ENCODE data around the gene GCN1.

The GCN1 gene

GRCh38 chr12:120110550-120111501, 83.7 kb downstream of the GCN1 start:
- DNase-seq, result peak; percentile 93 to 95 (median 95)

- no peak for DNase-seq
Observed at GRCh38 chr12:120109570-120110267, 84.8 kb downstream of the GCN1 start.

- DNase-seq, result no peak
Observed at GRCh38 chr12:120106151-120106550, 88.4 kb downstream of the GCN1 start.

- DNase-seq, result no peak
Observed at GRCh38 chr12:120103371-120103770, 91.1 kb downstream of the GCN1 start.

GRCh38 chr12:120103044-120103338, 91.5 kb downstream of the GCN1 start:
- no peak for DNase-seq

- peak; percentile 55 to 72 (median 59) for DNase-seq
Observed at GRCh38 chr12:120102189-120103043, 92.1 kb downstream of the GCN1 start.

- no peak for DNase-seq
Observed at GRCh38 chr12:120101617-120102016, 92.9 kb downstream of the GCN1 start.

GRCh38 chr12:120101182-120101581, 93.3 kb downstream of the GCN1 start:
- no peak for DNase-seq

GRCh38 chr12:120100630-120101029, 93.9 kb downstream of the GCN1 start:
- no peak for DNase-seq

GRCh38 chr12:120099738-120100137, 94.8 kb downstream of the GCN1 start:
- no peak for DNase-seq

- no peak for DNase-seq
Observed at GRCh38 chr12:120098756-120099470, 95.6 kb downstream of the GCN1 start.

GRCh38 chr12:120096671-120097202, 97.8 kb downstream of the GCN1 start:
- DNase-seq, result no peak

GRCh38 chr12:120095736-120096135, 98.8 kb downstream of the GCN1 start:
- no peak for DNase-seq

- no peak for DNase-seq
Observed at GRCh38 chr12:120095331-120095730, 99.2 kb downstream of the GCN1 start.

- no peak for DNase-seq
Observed at GRCh38 chr12:120094485-120094884, 100.0 kb downstream of the GCN1 start.

- no peak for DNase-seq
Observed at GRCh38 chr12:120093592-120094355, 100.7 kb downstream of the GCN1 start.

GRCh38 chr12:120093336-120093591, 101.3 kb downstream of the GCN1 start:
- no peak for DNase-seq

- DNase-seq, result no peak
Observed at GRCh38 chr12:120092551-120093335, 101.8 kb downstream of the GCN1 start.

- DNase-seq, result no peak
Observed at GRCh38 chr12:120091371-120092090, 103.0 kb downstream of the GCN1 start.

- DNase-seq, result no peak
Observed at GRCh38 chr12:120090626-120091295, 103.8 kb downstream of the GCN1 start.
